HFFc6 (cell line): Measurements from ENCODE around the gene TMC4. TPM values are rescaled to one million over a fixed set of nuclear protein-coding genes. Genes with fewer than 3 reads are reported as not detected.

Experiments
- DNase-seq: peaks from one replicate; pipeline ENCODE4 v3.0.0-alpha.2; 2018
- H3K27ac Mint-ChIP-seq: 2 replicates; pipeline ENCODE4 v1.8.0; 2020; ENCODE audit warnings: mild to moderate bottlenecking, mixed read lengths
- H3K27me3 Mint-ChIP-seq: 2 replicates; pipeline ENCODE4 v1.8.0; 2021; ENCODE audit warnings: mild to moderate bottlenecking, moderate library complexity, mixed read lengths; ENCODE audit not compliant: insufficient read depth
- H3K36me3 Mint-ChIP-seq: 2 replicates; pipeline ENCODE4 v1.8.0; 2021; ENCODE audit warnings: low read depth, mixed read lengths
- H3K4me1 Mint-ChIP-seq: 2 replicates; pipeline ENCODE4 v1.8.0; 2020; ENCODE audit warnings: low read depth, mixed read lengths
- H3K4me3 Mint-ChIP-seq: 2 replicates; pipeline ENCODE4 v1.8.0; 2020; ENCODE audit warnings: mild to moderate bottlenecking, moderate library complexity, mixed read lengths
- H3K9me3 Mint-ChIP-seq: 2 replicates; pipeline ENCODE4 v1.8.0; 2020; ENCODE audit warnings: mild to moderate bottlenecking, mixed read lengths
- total RNA-seq, 6 experiments: library from RNA; stranded (reverse); fragmentation: NEBNext Ultra II Directional; extraction: Animal tissue kit (Norgen Biotek cat#: 25700); gene quantifications; 2 replicates in 1 of 6; 3 replicates in 5 of 6; pipeline ENCODE4 v1.2.3, GENCODE V29; 2021
- TF ChIP-seq, protein P1 (sequence below): fragments of 200-600 bp; sonication (generic); IDR thresholded peaks from 2 replicates; pipeline ENCODE4 v1.5.0; 2021; ENCODE audit warnings: antibody characterized with exemption, mild to moderate bottlenecking

The TMC4 gene
- total RNA-seq, 6 experiments from 2014 or later: 0.43 to 0.70 (median 0.55) TPM

DNA sequence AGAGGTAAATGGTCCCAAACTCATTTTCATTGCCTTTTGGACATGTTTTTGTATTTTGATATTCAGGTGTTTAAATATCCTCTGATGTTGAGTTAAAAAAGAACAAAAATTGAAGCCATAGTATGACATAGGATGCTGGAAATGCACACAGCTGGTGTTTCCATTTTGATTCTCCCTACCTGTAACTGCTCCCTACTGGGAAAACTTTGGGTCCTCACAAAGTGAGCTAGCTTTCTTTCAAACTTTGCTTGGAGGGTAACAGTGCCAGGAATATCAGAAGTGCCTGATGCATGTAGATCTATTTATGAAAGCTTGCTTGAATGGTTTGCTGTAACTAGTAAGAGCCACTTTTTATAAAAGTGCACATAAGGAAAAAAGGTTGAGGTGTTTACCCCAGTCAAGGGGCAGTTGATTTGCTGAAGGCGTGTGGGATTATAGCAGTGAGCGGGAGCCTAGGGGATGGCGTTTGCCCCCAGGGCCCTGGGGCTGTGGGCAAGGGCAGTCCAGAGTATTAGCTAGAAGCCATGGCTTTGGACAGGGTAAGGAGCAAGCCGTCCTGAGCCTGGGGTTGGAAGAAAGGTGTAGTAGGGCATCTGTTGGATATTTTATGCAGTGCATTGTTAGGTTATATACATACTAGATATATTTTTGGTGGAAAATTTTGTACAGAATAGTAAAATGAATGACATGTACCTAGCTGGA lies 32.0 kb upstream of the TMC4 start:
- H3K27me3 Mint-ChIP-seq: peaks cover 20% of the 10 kb centered on the region
- peaks cover 44% of the 10 kb centered on the region for H3K36me3 Mint-ChIP-seq
- no peak for DNase-seq
- peak overlapping the region; percentile 56 for H3K27ac Mint-ChIP-seq
- peaks cover 4% of the 10 kb centered on the region; the same call in 1 of the 2 replicates for H3K9me3 Mint-ChIP-seq
- H3K4me3 Mint-ChIP-seq: peak overlapping the region; percentile 96
- TF ChIP-seq, protein P1, sequence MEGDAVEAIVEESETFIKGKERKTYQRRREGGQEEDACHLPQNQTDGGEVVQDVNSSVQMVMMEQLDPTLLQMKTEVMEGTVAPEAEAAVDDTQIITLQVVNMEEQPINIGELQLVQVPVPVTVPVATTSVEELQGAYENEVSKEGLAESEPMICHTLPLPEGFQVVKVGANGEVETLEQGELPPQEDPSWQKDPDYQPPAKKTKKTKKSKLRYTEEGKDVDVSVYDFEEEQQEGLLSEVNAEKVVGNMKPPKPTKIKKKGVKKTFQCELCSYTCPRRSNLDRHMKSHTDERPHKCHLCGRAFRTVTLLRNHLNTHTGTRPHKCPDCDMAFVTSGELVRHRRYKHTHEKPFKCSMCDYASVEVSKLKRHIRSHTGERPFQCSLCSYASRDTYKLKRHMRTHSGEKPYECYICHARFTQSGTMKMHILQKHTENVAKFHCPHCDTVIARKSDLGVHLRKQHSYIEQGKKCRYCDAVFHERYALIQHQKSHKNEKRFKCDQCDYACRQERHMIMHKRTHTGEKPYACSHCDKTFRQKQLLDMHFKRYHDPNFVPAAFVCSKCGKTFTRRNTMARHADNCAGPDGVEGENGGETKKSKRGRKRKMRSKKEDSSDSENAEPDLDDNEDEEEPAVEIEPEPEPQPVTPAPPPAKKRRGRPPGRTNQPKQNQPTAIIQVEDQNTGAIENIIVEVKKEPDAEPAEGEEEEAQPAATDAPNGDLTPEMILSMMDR: no peak
- H3K4me1 Mint-ChIP-seq: peaks cover 72% of the 10 kb centered on the region

DNA sequence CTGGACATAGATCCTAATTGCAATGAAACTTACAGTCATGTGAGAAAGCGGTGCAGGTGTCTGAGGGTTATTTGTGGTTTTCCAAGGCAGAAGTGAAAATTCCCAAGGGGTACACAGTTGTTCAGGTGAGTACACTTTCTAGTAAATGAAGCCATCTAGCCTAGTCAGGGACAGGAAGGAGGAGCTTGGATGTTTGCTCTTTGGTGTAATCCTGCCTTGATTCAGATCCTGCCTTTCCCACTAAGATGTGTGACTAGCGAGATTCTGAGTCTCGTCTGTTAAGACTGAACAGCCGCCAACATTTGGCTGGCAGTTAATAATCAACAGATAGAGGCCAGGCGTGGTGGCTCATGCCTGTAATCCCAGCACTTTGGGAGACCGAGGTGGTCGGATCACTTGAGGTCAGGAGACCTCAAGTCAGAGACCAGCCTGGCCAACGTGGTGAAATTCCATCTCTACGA lies 30.2 kb upstream of the TMC4 start:
- H3K4me3 Mint-ChIP-seq: peak overlapping the region; percentile 96
- H3K9me3 Mint-ChIP-seq: peaks cover 4% of the 10 kb centered on the region; the same call in 1 of the 2 replicates
- no peak for DNase-seq
- peak overlapping the region; percentile 97 for H3K27ac Mint-ChIP-seq
- peaks cover 9% of the 10 kb centered on the region for H3K27me3 Mint-ChIP-seq
- peaks cover 60% of the 10 kb centered on the region for H3K4me1 Mint-ChIP-seq
- TF ChIP-seq, protein P1: no peak
- peaks cover 44% of the 10 kb centered on the region for H3K36me3 Mint-ChIP-seq

DNA sequence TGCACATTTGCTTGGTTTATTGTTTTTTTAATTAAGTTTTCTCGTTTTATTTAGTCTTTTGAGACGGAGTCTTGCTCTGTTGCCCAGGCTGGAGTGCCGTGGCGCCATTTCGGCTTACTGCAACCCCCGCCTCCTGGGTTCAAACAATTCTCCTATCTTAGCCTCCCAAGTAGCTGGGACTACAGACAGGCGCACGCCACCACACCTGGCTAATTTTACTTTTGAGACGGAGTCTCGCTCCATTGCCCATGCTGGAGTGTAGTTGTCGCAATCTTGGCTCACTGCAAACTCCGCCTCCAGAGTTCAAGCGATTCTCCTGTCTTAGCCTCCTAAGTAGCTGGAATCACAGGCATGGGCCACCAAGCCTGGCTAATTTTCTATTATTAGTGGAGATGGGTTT lies 29.0 kb upstream of the TMC4 start:
- TF ChIP-seq, protein P1: no peak
- peaks cover 4% of the 10 kb centered on the region; the same call in 1 of the 2 replicates for H3K9me3 Mint-ChIP-seq
- peaks cover 7% of the 10 kb centered on the region for H3K27me3 Mint-ChIP-seq
- no peak for DNase-seq
- peak overlapping the region; percentile 96 for H3K4me3 Mint-ChIP-seq
- H3K27ac Mint-ChIP-seq: peak overlapping the region; percentile 97
- H3K4me1 Mint-ChIP-seq: peaks cover 48% of the 10 kb centered on the region
- H3K36me3 Mint-ChIP-seq: peaks cover 44% of the 10 kb centered on the region

DNA sequence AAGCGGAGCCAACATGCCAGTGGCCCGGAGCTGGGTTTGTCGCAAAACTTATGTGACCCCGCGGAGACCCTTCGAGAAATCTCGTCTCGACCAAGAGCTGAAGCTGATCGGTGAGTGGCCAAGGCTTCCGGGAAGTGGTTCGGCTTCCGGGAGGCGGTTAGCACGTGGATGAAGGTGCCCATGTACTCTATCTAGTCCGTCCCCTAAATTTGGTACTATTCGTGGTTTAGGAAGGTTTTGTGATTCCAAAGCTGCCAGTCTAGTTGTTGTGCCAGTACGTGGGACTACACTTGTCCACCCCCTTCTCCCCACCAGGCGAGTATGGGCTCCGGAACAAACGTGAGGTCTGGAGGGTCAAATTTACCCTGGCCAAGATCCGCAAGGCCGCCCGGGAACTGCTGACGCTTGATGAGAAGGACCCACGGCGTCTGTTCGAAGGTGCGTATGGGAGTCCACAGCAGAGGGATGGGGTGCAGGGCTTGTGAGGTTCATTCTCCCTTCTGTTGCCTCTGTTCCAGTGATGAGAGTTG lies 28.3 kb upstream of the TMC4 start:
- Mint-ChIP-seq H3K27me3 (peaks cover 7% of the 10 kb centered on the region), H3K27ac (peak overlapping the region; percentile 97), H3K4me1 (peaks cover 48% of the 10 kb centered on the region), H3K4me3 (peak overlapping the region; percentile 96), H3K9me3 (peaks cover 4% of the 10 kb centered on the region; the same call in 1 of the 2 replicates), H3K36me3 (peaks cover 44% of the 10 kb centered on the region)
- TF ChIP-seq, protein P1: no peak
- no peak for DNase-seq

DNA sequence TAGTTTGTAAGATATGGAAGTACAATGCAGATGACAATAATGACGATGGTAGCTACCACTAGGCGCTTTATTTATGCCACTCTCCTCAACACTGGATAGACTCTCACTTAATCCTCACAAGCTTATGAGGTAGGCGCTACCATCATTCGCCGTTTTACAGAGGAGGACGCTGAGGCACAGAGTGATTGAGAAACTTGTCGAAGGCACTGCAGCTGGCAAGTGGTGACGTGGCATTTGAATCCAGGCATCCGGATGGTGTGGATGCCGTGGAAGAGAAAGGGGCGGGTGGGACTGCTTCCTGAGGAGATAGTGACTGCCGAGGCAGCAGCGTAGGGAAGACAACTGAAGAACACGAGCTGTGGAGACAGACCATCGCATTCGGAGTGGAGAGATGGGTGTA lies 26.4 kb upstream of the TMC4 start:
- Mint-ChIP-seq H3K36me3 (peaks cover 43% of the 10 kb centered on the region), H3K9me3 (peaks cover 4% of the 10 kb centered on the region; the same call in 1 of the 2 replicates), H3K4me3 (peak overlapping the region; percentile 73), H3K27ac (peak overlapping the region; percentile 83), H3K4me1 (peaks cover 35% of the 10 kb centered on the region), H3K27me3 (peaks cover 7% of the 10 kb centered on the region)
- TF ChIP-seq, protein P1: no peak
- DNase-seq: no peak
